GM23338 (cell line): Measurements from ENCODE around the gene INSRR. TPM values are rescaled to one million over a fixed set of nuclear protein-coding genes. Genes with fewer than 3 reads are reported as not detected.

Source experiments
- ATAC-seq: fragments of 200-7000 bp; cut with Tn5 transposase; 3 replicates; pipeline ENCODE4 v1.9.1; 2020
- DNase-seq: peaks from one replicate; pipeline ENCODE4 v3.0.0-alpha.2; 2015; ENCODE audit warnings: low spot score
- H2AFZ ChIP-seq: fragments of 200-600 bp; sonication (generic); 2 replicates; pipeline ENCODE4 v1.8.0; 2016; ENCODE audit warnings: antibody characterized with exemption, mild to moderate bottlenecking, moderate library complexity
- H3F3A ChIP-seq: fragments of 200-600 bp; sonication (generic); replicated peaks from 2 replicates; pipeline ENCODE4 v1.8.0; 2017; ENCODE audit warnings: antibody characterized with exemption, mixed run types, low read depth
- H3K27ac ChIP-seq: fragments of 200-600 bp; sonication (generic); 2 replicates; pipeline ENCODE4 v1.6.1; 2016; ENCODE audit warnings: low read depth
- H3K27me3 ChIP-seq: fragments of 200-600 bp; sonication (generic); 2 replicates; pipeline ENCODE4 v1.8.0; 2016; ENCODE audit warnings: mild to moderate bottlenecking, mixed run types, moderate library complexity; ENCODE audit not compliant: insufficient read depth
- H3K36me3 ChIP-seq: fragments of 200-600 bp; sonication (generic); 2 replicates; pipeline ENCODE4 v1.8.0; 2016; ENCODE audit warnings: mild to moderate bottlenecking; ENCODE audit not compliant: insufficient read depth
- H3K4me1 ChIP-seq: fragments of 200-600 bp; sonication (generic); 2 replicates; pipeline ENCODE4 v1.8.0; 2016; ENCODE audit warnings: mild to moderate bottlenecking, moderate library complexity; ENCODE audit not compliant: insufficient read depth
- H3K4me2 ChIP-seq: fragments of 200-600 bp; sonication (generic); 2 replicates; pipeline ENCODE4 v1.7.1; 2017; ENCODE audit warnings: mixed run types
- H3K4me3 ChIP-seq: fragments of 200-600 bp; sonication (generic); 2 replicates; pipeline ENCODE4 v1.6.1; 2016; ENCODE audit warnings: mixed run types
- H3K79me2 ChIP-seq: fragments of 200-600 bp; sonication (generic); replicated peaks from 2 replicates; pipeline ENCODE4 v1.8.0; 2017; ENCODE audit warnings: mild to moderate bottlenecking; ENCODE audit not compliant: insufficient read depth
- H3K9me2 ChIP-seq: fragments of 200-600 bp; sonication (generic); 2 replicates; pipeline ENCODE4 v1.8.0; 2017; ENCODE audit not compliant: insufficient read depth
- H4K20me1 ChIP-seq: fragments of 200-600 bp; sonication (generic); replicated peaks from 2 replicates; pipeline ENCODE4 v1.8.0; 2017; ENCODE audit warnings: mild to moderate bottlenecking; ENCODE audit not compliant: insufficient read depth
- H3K27ac Mint-ChIP-seq: 2 replicates; pipeline ENCODE4 v1.8.0; 2020; ENCODE audit warnings: inconsistent platforms, mild to moderate bottlenecking, moderate library complexity, mixed read lengths
- H3K27me3 Mint-ChIP-seq: 3 replicates; pipeline ENCODE4 v1.8.0; 2022; ENCODE audit warnings: low read depth, mild to moderate bottlenecking, moderate library complexity, mixed read lengths, inconsistent platforms; ENCODE audit not compliant: insufficient read depth, poor library complexity
- H3K36me3 Mint-ChIP-seq: 3 replicates; pipeline ENCODE4 v1.8.0; 2021; ENCODE audit warnings: low read depth, mild to moderate bottlenecking, inconsistent platforms, moderate library complexity, mixed read lengths
- H3K4me1 Mint-ChIP-seq: 3 replicates; pipeline ENCODE4 v1.8.0; 2020; ENCODE audit warnings: mild to moderate bottlenecking, inconsistent platforms, mixed read lengths
- H3K4me3 Mint-ChIP-seq: 3 replicates; pipeline ENCODE4 v1.8.0; 2021; ENCODE audit warnings: moderate library complexity, mild to moderate bottlenecking, inconsistent platforms, mixed read lengths
- H3K9me3 Mint-ChIP-seq: 3 replicates; pipeline ENCODE4 v1.8.0; 2020; ENCODE audit warnings: moderate library complexity, mild to moderate bottlenecking, inconsistent platforms, mixed read lengths
- CREB1 ChIP-seq: fragments of 250-450 bp; sonication (Bioruptor Pico); IDR thresholded peaks from 2 replicates; pipeline ENCODE4 v1.5.0; 2020; ENCODE audit warnings: low read depth, mild to moderate bottlenecking, moderate library complexity
- CTCF ChIP-seq, 2 experiments: fragments of 200-600 bp in 1 of 2; sonication (generic) in 1 of 2; conservative IDR thresholded peaks; 2 replicates each; pipeline versions ENCODE4 v1.5.1 to v1.6.1; 2016 to 2017; ENCODE audit warnings: antibody characterized with exemption in 2 of 2, low read depth in 2 of 2, mild to moderate bottlenecking in 2 of 2, moderate library complexity in 1 of 2
- EZH2 ChIP-seq: fragments of 200-600 bp; sonication (generic); IDR thresholded peaks from one replicate; pipeline ENCODE4 v1.8.0; 2017; ENCODE audit warnings: antibody characterized with exemption, mild to moderate bottlenecking, low read depth; ENCODE audit not compliant: unreplicated experiment
- EZH2phosphoT487 ChIP-seq: fragments of 200-600 bp; sonication (generic); IDR thresholded peaks from one replicate; pipeline ENCODE4 v1.8.1; 2018; ENCODE audit warnings: antibody characterized with exemption; ENCODE audit not compliant: unreplicated experiment
- JUNB ChIP-seq: IDR thresholded peaks from one replicate; pipeline ENCODE4 v1.6.1; 2016; ENCODE audit warnings: antibody characterized with exemption; ENCODE audit not compliant: unreplicated experiment
- NANOG ChIP-seq: IDR thresholded peaks from 2 replicates; pipeline ENCODE4 v1.6.1; 2016; ENCODE audit warnings: antibody characterized with exemption, borderline replicate concordance
- POLR2AphosphoS5 ChIP-seq: IDR thresholded peaks from 2 replicates; pipeline ENCODE4 v1.6.1; 2016; ENCODE audit warnings: antibody characterized with exemption, low read depth
- REST ChIP-seq: IDR thresholded peaks from one replicate; pipeline ENCODE4 v1.6.1; 2018; ENCODE audit warnings: antibody characterized with exemption; ENCODE audit not compliant: unreplicated experiment
- STAT1 ChIP-seq: IDR thresholded peaks from one replicate; pipeline ENCODE4 v1.6.1; 2016; ENCODE audit warnings: antibody characterized with exemption; ENCODE audit not compliant: unreplicated experiment
- ZNF114 ChIP-seq: fragments of 250-450 bp; sonication (Bioruptor Pico); IDR thresholded peaks from 2 replicates; pipeline ENCODE4 v1.5.0; 2020; ENCODE audit warnings: mild to moderate bottlenecking, moderate library complexity
- ZNF331 ChIP-seq: fragments of 250-450 bp; sonication (Bioruptor Pico); IDR thresholded peaks from 2 replicates; pipeline ENCODE4 v1.5.0; 2020; ENCODE audit warnings: low read depth, mild to moderate bottlenecking, moderate library complexity
- polyA plus RNA-seq: library from polyadenylated mRNA; unstranded; fragments of >200 nt; fragmentation: Nextera tagmentation; extraction: Ambion mirVana; gene quantifications from 2 replicates; pipeline ENCODE4 v1.2.1, GENCODE V29; 2016
- total RNA-seq: library from RNA; depleted of rRNA; stranded (reverse); fragments of >200 nt; shearing (Covaris generic); gene quantifications from 2 replicates; pipeline ENCODE4 v1.2.3, GENCODE V29; 2014
- TF ChIP-seq, protein P1 (sequence below): IDR thresholded peaks from 2 replicates; pipeline ENCODE4 v1.6.1; 2016; ENCODE audit warnings: antibody characterized with exemption
- TF ChIP-seq, protein P2 (sequence below): fragments of 250-450 bp; sonication (Bioruptor Pico); IDR thresholded peaks from 2 replicates; pipeline ENCODE4 v1.5.0; 2020; ENCODE audit warnings: mild to moderate bottlenecking, moderate library complexity

The INSRR gene
- total and polyA plus RNA-seq, 2 experiments from 2014 or later: not detected

GRCh38 chr1:156857532-156857931 is 1.4 kb downstream of the INSRR start:
- Histone ChIP-seq H4K20me1 (peaks cover 5% of the 10 kb centered on the region; the same call in 1 of the 2 replicates), H3K36me3 (no peaks in the 10 kb centered on the region), H3K4me2 (no peak overlapping the region), H2AFZ (no peak overlapping the region), H3K27ac (no peak overlapping the region), H3K27me3 (peaks cover 97% of the 10 kb centered on the region), H3K79me2 (no peaks in the 10 kb centered on the region), H3K4me3 (no peak overlapping the region), H3K4me1 (peaks cover 12% of the 10 kb centered on the region; the same call in 1 of the 2 replicates), H3K9me2 (no peaks in the 10 kb centered on the region), H3F3A (0 out of 2 replicates have a peak, but pooled peaks cover 3% of the 10 kb centered on the region)
- Mint-ChIP-seq H3K4me1 (peaks cover 25% of the 10 kb centered on the region), H3K4me3 (no peak overlapping the region), H3K27ac (no peak overlapping the region), H3K9me3 (no peaks in the 10 kb centered on the region; the same call in 2 of the 3 replicates), H3K36me3 (no peaks in the 10 kb centered on the region), H3K27me3 (peaks cover 58% of the 10 kb centered on the region)
- TF ChIP-seq POLR2AphosphoS5 (no peak), JUNB (no peak), EZH2 (no peak), EZH2phosphoT487 (no peak), REST (no peak), NANOG (no peak), ZNF331 (no peak), CREB1 (CRISPR knock-in tag) (no peak), STAT1 (no peak), ZNF114 (CRISPR knock-in tag) (no peak), CTCF (conservative IDR thresholded peaks at IDR 0.05; ENCODE audit: low read depth in 2 of 2) (no peak)
- TF ChIP-seq, protein P1, sequence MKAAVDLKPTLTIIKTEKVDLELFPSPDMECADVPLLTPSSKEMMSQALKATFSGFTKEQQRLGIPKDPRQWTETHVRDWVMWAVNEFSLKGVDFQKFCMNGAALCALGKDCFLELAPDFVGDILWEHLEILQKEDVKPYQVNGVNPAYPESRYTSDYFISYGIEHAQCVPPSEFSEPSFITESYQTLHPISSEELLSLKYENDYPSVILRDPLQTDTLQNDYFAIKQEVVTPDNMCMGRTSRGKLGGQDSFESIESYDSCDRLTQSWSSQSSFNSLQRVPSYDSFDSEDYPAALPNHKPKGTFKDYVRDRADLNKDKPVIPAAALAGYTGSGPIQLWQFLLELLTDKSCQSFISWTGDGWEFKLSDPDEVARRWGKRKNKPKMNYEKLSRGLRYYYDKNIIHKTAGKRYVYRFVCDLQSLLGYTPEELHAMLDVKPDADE: no peak
- TF ChIP-seq, protein P2, sequence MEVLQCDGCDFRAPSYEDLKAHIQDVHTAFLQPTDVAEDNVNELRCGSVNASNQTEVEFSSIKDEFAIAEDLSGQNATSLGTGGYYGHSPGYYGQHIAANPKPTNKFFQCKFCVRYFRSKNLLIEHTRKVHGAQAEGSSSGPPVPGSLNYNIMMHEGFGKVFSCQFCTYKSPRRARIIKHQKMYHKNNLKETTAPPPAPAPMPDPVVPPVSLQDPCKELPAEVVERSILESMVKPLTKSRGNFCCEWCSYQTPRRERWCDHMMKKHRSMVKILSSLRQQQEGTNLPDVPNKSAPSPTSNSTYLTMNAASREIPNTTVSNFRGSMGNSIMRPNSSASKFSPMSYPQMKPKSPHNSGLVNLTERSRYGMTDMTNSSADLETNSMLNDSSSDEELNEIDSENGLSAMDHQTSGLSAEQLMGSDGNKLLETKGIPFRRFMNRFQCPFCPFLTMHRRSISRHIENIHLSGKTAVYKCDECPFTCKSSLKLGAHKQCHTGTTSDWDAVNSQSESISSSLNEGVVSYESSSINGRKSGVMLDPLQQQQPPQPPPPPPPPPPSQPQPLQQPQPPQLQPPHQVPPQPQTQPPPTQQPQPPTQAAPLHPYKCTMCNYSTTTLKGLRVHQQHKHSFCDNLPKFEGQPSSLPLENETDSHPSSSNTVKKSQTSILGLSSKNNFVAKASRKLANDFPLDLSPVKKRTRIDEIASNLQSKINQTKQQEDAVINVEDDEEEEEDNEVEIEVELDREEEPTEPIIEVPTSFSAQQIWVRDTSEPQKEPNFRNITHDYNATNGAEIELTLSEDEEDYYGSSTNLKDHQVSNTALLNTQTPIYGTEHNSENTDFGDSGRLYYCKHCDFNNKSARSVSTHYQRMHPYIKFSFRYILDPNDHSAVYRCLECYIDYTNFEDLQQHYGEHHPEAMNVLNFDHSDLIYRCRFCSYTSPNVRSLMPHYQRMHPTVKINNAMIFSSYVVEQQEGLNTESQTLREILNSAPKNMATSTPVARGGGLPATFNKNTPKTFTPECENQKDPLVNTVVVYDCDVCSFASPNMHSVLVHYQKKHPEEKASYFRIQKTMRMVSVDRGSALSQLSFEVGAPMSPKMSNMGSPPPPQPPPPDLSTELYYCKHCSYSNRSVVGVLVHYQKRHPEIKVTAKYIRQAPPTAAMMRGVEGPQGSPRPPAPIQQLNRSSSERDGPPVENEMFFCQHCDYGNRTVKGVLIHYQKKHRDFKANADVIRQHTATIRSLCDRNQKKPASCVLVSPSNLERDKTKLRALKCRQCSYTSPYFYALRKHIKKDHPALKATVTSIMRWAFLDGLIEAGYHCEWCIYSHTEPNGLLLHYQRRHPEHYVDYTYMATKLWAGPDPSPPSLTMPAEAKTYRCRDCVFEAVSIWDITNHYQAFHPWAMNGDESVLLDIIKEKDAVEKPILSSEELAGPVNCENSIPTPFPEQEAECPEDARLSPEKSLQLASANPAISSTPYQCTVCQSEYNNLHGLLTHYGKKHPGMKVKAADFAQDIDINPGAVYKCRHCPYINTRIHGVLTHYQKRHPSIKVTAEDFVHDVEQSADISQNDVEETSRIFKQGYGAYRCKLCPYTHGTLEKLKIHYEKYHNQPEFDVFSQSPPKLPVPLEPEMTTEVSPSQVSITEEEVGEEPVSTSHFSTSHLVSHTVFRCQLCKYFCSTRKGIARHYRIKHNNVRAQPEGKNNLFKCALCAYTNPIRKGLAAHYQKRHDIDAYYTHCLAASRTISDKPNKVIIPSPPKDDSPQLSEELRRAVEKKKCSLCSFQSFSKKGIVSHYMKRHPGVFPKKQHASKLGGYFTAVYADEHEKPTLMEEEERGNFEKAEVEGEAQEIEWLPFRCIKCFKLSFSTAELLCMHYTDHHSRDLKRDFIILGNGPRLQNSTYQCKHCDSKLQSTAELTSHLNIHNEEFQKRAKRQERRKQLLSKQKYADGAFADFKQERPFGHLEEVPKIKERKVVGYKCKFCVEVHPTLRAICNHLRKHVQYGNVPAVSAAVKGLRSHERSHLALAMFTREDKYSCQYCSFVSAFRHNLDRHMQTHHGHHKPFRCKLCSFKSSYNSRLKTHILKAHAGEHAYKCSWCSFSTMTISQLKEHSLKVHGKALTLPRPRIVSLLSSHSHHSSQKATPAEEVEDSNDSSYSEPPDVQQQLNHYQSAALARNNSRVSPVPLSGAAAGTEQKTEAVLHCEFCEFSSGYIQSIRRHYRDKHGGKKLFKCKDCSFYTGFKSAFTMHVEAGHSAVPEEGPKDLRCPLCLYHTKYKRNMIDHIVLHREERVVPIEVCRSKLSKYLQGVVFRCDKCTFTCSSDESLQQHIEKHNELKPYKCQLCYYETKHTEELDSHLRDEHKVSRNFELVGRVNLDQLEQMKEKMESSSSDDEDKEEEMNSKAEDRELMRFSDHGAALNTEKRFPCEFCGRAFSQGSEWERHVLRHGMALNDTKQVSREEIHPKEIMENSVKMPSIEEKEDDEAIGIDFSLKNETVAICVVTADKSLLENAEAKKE: no peak
- DNase-seq: no peak
- no peak for ATAC-seq
